ENCODE results near the gene LRRK1.
"Not testable (repeated sequence)": the region's sequence is repeated elsewhere in the genome, so short reads cannot be mapped to it uniquely, and the experiment has no call there.

Gene LRRK1

GRCh38 chr15:101060576-101061551 lies 141.7 kb downstream of the LRRK1 start:
- peak in 1 of 2 donors; percentile 10 for DNase-seq

DNA sequence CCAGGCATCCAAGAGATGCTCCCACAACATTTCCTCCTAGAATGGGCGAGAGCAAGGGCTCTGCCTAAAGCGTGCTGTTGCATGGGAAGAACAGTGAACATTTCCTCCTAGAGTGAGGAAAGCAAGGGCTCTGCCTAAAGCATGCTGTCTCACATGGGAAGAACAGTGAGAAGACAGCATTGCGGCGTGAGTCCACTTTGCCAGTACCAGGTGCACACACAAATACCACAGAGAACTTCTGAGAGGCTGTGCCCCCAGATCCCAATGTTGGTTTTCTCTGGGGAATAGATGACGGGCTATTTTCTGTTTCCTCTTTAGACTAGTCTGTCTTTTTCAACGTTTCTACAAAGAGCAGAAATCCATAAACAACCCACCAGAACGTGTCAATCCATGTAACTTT lies 142.9 kb downstream of the LRRK1 start:
- no peak for DNase-seq

DNA sequence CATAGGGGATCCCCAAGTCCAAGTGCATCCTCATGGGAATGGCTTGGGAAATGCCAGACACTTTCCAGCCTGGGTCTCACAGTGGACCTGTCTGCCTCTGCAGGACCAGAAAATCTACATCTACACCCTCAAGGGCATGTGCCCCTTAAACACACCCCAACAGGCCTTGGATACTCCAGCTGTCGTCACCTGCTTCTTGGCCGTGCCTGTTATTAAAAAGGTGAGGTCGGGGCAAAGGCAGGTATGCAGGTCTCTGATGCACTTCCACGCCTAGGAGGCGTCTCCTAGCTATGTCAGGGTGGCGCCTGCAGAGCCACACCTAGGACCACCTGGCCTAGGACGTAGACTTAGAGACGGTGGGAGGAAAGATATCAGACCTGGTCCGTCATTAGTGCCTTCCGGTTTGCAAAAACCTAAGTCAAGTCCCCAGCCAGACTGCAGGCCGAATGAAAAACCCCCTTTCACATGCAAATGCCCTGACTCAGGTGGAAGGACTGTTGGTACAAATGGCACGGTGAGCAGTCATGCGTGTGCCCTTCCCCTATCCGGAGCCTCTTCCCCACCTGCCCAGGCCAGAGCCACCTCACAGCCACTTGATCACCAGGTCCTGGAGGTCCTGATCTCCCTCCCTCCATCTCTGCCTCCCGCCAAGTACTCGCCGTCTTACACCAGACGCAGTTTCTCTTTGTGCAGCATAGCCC lies 143.5 kb downstream of the LRRK1 start:
- peak in 1 of 2 donors; percentile 37 for DNase-seq

DNA sequence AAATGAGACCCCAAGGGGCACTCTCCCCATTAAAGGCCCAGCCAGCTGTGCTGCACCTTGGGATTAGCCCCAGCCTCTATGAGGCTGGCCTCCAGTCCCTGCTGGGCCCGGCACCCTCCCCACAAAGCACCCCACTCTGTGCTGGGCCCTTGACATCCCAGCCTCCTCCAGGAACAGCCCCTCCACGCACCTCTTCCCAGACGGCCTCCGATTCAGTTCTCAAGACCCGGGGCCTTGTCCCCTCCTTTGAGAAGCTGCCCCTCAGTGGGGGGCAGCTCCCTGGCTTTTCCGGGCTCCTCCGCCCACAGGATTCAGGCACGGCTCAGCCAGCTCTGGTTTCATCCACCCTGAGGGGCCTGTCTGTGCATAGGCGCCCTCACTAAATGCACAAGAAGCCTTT lies 144.1 kb downstream of the LRRK1 start:
- no peak for DNase-seq

GRCh38 chr15:101063891-101064794 lies 145.0 kb downstream of the LRRK1 start:
- no peak for DNase-seq

DNA sequence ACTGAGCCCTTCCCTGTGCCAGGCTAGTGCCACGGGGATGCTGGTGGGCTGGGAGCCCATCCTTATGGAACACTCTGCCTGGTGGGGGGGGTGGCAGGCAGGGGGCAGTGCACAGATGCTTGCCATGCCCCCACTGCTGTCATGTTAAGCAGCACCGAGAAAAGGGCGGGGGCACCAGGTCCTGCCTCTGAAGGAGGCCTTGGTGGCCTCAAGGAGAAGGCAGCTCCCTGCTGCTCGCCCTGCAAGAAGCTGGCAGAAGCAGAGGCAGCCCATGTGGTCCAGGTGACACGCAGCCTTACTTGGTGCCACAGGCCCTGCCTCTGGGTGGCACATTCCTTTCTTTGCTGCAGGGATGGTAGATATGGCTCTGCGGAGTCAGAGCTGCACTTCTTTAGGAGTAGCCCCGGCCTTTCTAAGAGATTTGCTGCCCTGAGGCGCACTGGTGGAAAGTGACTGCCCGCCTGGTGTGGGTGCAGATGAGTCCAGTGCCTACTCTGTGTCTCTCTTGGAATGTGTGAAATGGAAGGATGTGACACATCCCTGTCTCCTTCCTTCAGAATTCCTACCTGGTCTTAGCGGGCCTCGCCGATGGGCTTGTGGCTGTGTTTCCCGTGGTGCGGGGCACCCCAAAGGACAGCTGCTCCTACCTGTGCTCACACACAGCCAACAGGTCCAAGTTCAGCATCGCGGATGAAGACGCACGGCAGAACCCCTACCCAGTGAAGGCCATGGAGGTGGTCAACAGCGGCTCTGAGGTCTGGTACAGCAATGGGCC lies 145.8 kb downstream of the LRRK1 start:
- DNase-seq: no peak

DNA sequence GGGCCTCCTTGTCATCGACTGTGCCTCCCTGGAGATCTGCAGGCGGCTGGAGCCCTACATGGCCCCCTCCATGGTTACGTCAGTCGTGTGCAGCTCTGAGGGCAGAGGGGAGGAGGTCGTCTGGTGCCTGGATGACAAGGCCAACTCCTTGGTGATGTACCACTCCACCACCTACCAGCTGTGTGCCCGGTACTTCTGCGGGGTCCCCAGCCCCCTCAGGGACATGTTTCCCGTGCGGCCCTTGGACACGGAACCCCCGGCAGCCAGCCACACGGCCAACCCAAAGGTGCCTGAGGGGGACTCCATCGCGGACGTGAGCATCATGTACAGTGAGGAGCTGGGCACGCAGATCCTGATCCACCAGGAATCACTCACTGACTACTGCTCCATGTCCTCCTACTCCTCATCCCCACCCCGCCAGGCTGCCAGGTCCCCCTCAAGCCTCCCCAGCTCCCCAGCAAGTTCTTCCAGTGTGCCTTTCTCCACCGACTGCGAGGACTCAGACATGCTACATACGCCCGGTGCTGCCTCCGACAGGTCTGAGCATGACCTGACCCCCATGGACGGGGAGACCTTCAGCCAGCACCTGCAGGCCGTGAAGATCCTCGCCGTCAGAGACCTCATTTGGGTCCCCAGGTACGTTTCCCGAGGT lies 146.5 kb downstream of the LRRK1 start:
- DNase-seq: no peak

DNA sequence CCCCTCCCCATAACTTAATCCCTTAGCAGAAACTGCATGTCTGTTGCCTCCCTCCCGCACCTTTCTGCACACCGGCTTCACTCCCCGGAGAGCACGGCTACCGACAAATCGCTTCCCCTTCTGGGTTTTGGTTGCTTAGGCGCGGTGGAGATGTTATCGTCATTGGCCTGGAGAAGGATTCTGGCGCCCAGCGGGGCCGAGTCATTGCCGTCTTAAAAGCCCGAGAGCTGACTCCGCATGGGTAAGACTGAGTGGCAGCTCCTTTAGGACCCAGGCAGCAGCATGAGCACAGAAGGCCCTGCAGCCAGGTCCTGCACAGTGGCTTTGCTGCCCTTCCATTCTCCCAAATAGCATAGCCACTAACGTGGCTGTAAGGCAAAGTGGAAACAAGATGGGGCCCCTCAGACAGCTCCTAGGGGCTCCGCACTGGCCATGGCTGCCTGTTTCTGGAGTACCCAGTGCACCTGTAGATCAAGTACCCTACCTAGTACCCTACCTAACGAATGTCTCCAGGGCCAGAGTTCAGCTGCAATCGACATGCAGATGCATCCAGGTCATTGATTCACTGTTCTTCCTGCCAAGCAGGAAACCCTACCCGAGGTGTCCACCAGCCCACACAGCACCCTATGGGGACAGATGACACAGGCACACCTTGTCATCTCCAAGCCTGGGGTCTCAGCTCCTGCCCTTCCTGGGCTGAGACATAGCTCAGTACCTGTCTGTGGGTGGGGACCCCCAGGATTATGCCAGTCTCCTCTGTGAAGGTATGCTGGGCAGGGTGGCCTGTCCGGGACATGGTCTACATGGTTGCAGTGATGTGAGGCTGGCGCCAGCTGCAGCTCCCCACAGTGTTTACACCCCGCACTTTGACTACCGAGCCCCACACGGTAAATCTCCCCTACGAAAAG lies 147.6 kb downstream of the LRRK1 start:
- no peak for DNase-seq

GRCh38 chr15:101067660-101068522 lies 148.7 kb downstream of the LRRK1 start:
- no peak for DNase-seq

DNA sequence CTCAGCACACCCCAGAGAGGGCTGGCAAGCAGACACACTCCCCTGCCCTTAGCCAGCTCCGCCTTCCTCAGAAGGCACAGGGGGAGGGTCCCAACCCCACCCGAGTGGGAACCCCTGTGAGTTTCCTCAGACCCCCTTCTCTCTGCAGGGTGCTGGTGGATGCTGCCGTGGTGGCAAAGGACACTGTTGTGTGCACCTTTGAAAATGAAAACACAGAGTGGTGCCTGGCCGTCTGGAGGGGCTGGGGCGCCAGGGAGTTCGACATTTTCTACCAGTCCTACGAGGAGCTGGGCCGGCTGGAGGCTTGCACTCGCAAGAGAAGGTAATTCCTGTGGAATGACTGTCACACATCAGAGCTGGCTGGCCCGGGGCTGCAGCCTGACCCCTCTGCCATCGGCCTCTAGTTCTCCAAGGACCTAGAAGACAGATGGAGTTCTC lies 149.4 kb downstream of the LRRK1 start:
- DNase-seq: no peak

DNA sequence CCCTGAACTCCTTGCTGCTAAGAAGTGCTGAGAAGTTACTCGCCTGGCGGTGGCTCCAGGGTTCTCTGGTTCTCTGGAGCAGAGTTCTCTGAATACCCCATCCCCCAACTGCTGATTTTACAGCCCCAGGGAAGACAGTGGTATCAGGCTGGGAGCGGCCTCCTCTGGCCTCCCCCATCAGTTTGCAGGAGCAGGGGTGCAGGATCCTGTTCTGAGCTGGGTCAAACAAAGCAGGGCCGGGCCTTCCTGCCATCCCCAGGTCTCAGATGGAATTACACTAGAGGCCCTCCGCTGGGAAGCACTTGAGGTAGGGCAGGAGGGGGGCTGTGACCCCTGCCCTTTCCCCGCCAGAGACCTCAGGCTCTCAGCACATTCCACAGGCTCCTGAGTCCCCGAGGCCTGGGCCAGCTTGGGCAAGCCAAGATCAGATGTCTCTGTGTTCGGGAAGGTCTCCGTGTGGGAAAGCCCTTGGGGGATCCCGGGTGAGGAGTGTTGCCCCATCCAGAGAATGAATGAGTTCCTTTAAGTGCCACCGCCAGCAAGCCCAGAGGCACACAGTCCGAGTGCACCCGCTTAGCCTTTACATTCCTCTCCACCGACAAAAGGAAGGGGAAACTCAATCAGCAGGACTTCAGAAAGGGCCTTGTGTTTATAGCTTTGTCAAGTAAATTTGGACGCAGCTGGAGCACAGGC lies 149.9 kb downstream of the LRRK1 start:
- DNase-seq: no peak

DNA sequence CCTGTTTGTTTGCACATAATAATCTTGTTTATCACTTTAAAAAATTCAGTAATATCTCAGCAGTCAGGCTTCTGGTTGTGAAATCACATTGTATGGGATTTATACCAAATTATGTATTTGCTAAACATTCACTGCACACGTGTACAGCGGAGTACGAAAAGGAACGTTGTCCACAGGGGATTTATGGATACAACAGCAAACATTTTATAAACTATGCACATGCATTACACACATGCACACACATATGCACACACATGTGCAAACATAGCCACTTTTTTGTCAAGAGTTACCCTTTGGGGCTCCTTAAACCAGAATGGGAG lies 150.5 kb downstream of the LRRK1 start:
- no peak for DNase-seq

GRCh38 chr15:101070024-101070423 lies 150.9 kb downstream of the LRRK1 start:
- DNase-seq: no peak

GRCh38 chr15:101070502-101071273 lies 151.5 kb downstream of the LRRK1 start:
- no peak for DNase-seq

DNA sequence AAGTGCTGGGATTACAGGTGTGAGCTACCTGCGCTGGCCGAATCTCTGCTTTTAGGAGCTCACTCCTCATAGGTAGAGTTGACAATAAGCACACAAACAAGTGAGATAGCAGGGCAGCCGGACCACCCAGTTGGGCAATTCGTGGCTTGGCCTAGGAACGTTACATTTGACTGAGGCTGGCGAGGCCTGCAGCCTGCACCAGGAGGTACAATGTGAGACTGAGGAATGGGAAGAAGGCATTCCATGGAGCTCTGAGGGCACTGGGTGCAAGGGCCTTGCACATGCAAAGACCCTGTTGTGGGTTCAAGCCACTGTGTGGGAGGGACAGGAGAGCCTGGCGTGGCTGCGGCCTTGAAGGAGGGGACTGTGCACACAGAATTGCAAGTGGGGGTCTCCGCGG lies 152.5 kb downstream of the LRRK1 start:
- no peak for DNase-seq

DNA sequence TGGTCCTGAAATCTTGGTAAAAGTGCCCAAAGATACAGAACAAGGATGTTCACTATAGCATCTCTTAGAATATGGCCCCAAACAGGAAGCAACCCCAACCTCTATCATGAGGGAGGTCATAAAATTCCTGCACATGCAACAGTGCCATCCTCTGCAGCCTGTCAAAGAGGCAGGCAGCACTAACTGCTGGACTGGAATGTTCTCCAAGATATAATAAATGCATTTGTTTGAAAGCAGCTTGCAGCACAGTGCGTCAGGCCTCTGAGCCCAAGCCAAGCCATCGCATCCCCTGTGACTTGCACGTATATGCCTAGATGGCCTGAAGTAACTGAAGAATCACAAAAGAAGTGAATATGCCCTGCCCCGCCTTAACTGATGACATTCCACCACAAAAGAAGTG lies 153.1 kb downstream of the LRRK1 start:
- not testable (repeated sequence) for DNase-seq

DNA sequence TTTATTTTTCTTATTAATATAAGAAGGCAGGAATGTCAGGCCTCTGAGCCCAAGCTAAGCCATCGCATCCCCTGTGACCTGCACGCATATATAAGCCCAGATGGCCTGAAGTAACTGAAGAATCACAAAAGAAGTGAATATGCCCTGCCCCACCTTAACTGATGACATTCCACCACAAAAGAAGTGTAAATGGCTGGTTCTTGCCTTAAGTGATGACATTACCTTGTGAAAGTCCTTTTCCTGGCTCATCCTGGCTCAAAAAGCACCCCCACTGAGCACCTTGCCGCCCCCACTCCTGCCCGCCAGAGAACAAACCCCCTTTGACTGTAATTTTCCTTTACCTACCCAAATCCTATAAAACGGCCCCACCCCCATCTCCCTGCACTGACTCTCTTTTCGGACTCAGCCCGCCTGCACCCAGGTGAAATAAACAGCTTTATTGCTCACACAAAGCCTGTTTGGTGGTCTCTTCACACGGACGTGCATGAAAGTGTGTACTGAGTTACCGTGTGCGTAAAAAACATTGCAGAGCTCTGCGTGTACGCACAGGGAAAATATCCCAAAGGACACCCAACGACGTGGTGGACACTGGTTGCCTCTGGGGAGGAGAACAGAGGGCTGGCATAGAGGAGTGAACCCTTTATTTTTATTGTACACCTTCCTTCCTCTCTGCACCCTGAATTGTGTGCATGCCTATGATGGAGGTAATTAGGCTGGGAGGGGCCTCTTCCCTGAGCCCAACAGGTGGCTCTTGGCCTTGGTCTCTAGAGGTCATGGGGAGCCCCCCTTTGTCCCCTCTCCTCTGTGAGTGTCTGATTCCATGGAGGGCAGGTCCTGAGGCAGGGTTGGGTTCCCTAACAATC lies 158.9 kb downstream of the LRRK1 start:
- DNase-seq: not testable (repeated sequence)

Data from CD4-positive, alpha-beta T cell treated with Interleukin-4 for 1 hour (primary cell).